ENCODE measurements around the gene CCR7.

GRCh38 chr17:40531051-40531991 lies 34.0 kb downstream of the CCR7 start:
- TF ChIP-seq CBX5 (IDR thresholded peaks at IDR 0.05; ENCODE audit: low read depth, low read length) (no peak), RAD21 (IDR thresholded peaks at IDR 0.05 in 1 of 2, conservative IDR thresholded peaks at IDR 0.05 in 1 of 2; ENCODE audit: low read depth in 2 of 2, low read length in 2 of 2) (no peak), KDM1A (IDR thresholded peaks at IDR 0.05; ENCODE audit: borderline replicate concordance, low read length) (0 out of 2 replicates have a peak, but pooled peaks have one; percentile 11), CTCF (IDR thresholded peaks at IDR 0.05; ENCODE audit: control extremely low read depth in 1 of 3, insufficient read depth in 1 of 3, low read depth in 1 of 3, low read length in 3 of 3) (no peak)
